ENCODE results near the gene CD79A. TPM values are rescaled to one million over a fixed set of nuclear protein-coding genes. Genes with fewer than 3 reads are reported as not detected.

CD79A gene
- total RNA-seq, 1 donor: 0.09 TPM

- no peak for TF ChIP-seq CTCF (IDR thresholded peaks at IDR 0.05; ENCODE audit: insufficient read depth, low read length)
- H3K4me3 ChIP-seq (ENCODE audit: low read depth, low read length): no peak overlapping the region
- DNase-seq (ENCODE audit: low read depth): no peak
Measured at GRCh38 chr19:41897820-41898219, 20.7 kb downstream of the CD79A start.

- TF ChIP-seq CTCF (IDR thresholded peaks at IDR 0.05; ENCODE audit: insufficient read depth, low read length): no peak
- no peak for DNase-seq (ENCODE audit: low read depth)
- no peak overlapping the region for H3K4me3 ChIP-seq (ENCODE audit: low read depth, low read length)
Measured at GRCh38 chr19:41898235-41898634, 21.2 kb downstream of the CD79A start.

- H3K4me3 ChIP-seq (ENCODE audit: low read depth, low read length): no peak overlapping the region
- no peak for TF ChIP-seq CTCF (IDR thresholded peaks at IDR 0.05; ENCODE audit: insufficient read depth, low read length)
- DNase-seq (ENCODE audit: low read depth): no peak
Measured at GRCh38 chr19:41901707-41902360, 24.8 kb downstream of the CD79A start.

- no peak for DNase-seq (ENCODE audit: low read depth)
- H3K4me3 ChIP-seq (ENCODE audit: low read depth, low read length): no peak overlapping the region
- no peak for TF ChIP-seq CTCF (IDR thresholded peaks at IDR 0.05; ENCODE audit: insufficient read depth, low read length)
Measured at GRCh38 chr19:41902594-41902993, 25.5 kb downstream of the CD79A start.

- no peak for DNase-seq (ENCODE audit: low read depth)
- no peak for TF ChIP-seq CTCF (IDR thresholded peaks at IDR 0.05; ENCODE audit: insufficient read depth, low read length)
- H3K4me3 ChIP-seq (ENCODE audit: low read depth, low read length): no peak overlapping the region
Measured at GRCh38 chr19:41903193-41903953, 26.3 kb downstream of the CD79A start.

- no peak for TF ChIP-seq CTCF (IDR thresholded peaks at IDR 0.05; ENCODE audit: insufficient read depth, low read length)
- H3K4me3 ChIP-seq (ENCODE audit: low read depth, low read length): no peak overlapping the region
- DNase-seq (ENCODE audit: low read depth): no peak
Measured at GRCh38 chr19:41904118-41904870, 27.2 kb downstream of the CD79A start.

Measured in fibroblast of the aortic adventitia (primary cell).